Gastroesophageal sphincter (tissue), 4 donors: ENCODE data around the gene CLMP. TPM values are rescaled to one million over a fixed set of nuclear protein-coding genes. Genes with fewer than 3 reads are reported as not detected.
A peak's percentile ranks its signal among the peaks of the same experiment; 100 is the strongest.

Source experiments
- ATAC-seq: fragments of 150-250 bp; one replicate; pipeline ENCODE4 v1.9.1; 2016; ENCODE audit warnings: mild to moderate bottlenecking, moderate library complexity
- H3K27ac ChIP-seq, 4 donors: fragments of 200-600 bp; sonication (generic) in 3 of 4; 1 replicate in 3 of 4; 2 replicates in 1 of 4; pipeline ENCODE4 v1.5.1; 2016 to 2019
- H3K27me3 ChIP-seq: fragments of 200-600 bp; sonication (generic); one replicate; pipeline ENCODE4 v1.5.1; 2019
- H3K36me3 ChIP-seq, 2 donors: fragments of 200-600 bp; sonication (generic); one replicate each; pipeline ENCODE4 v1.5.1; 2019; ENCODE audit warnings: control low read depth in 1 of 2
- H3K4me1 ChIP-seq, 3 donors: fragments of 200-600 bp; sonication (generic); 1 replicate in 2 of 3; 2 replicates in 1 of 3; pipeline ENCODE4 v1.5.1; 2016 to 2019; ENCODE audit warnings: control low read depth in 2 of 3
- H3K4me3 ChIP-seq, 2 donors: fragments of 200-600 bp; sonication (generic); one replicate each; pipeline ENCODE4 v1.5.1; 2019; ENCODE audit warnings: mild to moderate bottlenecking in 1 of 2, moderate library complexity in 1 of 2
- H3K9me3 ChIP-seq, 3 donors: fragments of 200-600 bp; sonication (generic); one replicate each; pipeline ENCODE4 v1.5.1; 2017 to 2019; ENCODE audit warnings: control low read depth in 2 of 3
- CTCF ChIP-seq, 4 experiments: fragments of 200-600 bp in 2 of 4; fragments of 450-650 bp in 2 of 4; sonication (generic) in 1 of 4; IDR thresholded peaks; one replicate each; pipeline ENCODE4 v1.5.1; 2017 to 2019; ENCODE audit warnings: antibody characterized with exemption in 4 of 4, mild to moderate bottlenecking in 2 of 4, moderate library complexity in 2 of 4
- EP300 ChIP-seq: sonication (generic); formaldehyde crosslinking; IDR thresholded peaks from one replicate; pipeline ENCODE4 v1.6.1; 2017; ENCODE audit warnings: antibody characterized with exemption, mild to moderate bottlenecking
- POLR2A ChIP-seq, 2 donors: fragments of 450-650 bp; IDR thresholded peaks; one replicate each; pipeline ENCODE4 v1.6.1; 2017; ENCODE audit warnings: antibody characterized with exemption in 2 of 2, mild to moderate bottlenecking in 2 of 2, moderate library complexity in 1 of 2
- POLR2AphosphoS5 ChIP-seq: sonication (generic); formaldehyde crosslinking; IDR thresholded peaks from one replicate; pipeline ENCODE4 v1.6.1; 2017; ENCODE audit warnings: antibody characterized with exemption
- WGBS, 2 donors: methylation state at CpG; one replicate each; pipeline ENCODE4 v1.1.5; 2018; ENCODE audit warnings: low coverage in 1 of 2; 5-methylcytosine and 5-hydroxymethylcytosine counted together
- total RNA-seq, 4 donors: library from RNA; depleted of rRNA; stranded (reverse); fragments of >200 nt; gene quantifications; one replicate each; pipeline ENCODE4 v1.1.0, GENCODE V29; 2016

Gene CLMP
- total RNA-seq, 4 donors from 2014 or later = 89.1 to 274 (median 151) TPM

GRCh38 chr11:123056835-123057491, 138.1 kb downstream of the CLMP start:
- peaks cover 5 to 74% (median 38%) of the 10 kb centered on the region in 3 donors for H3K4me1 ChIP-seq
- H3K36me3 ChIP-seq = peaks cover 7 to 86% of the 10 kb centered on the region in 2 donors
- no peaks in the 10 kb centered on the region for H3K9me3 ChIP-seq
- H3K4me3 ChIP-seq = no peak overlapping the region
- H3K27me3 ChIP-seq = no peaks in the 10 kb centered on the region
- TF ChIP-seq POLR2AphosphoS5 (no peak), CTCF (IDR thresholded peaks at IDR 0.05) (no peak), EP300 (no peak), POLR2A (IDR thresholded peaks at IDR 0.05) (no peak)
- H3K27ac ChIP-seq = peak overlapping the region in 2 of 4 donors; percentile 7 to 29
- ATAC-seq = no peak
- 24 to 40% methylated on average over 3 of the region's 3 CpGs for WGBS, 2 donors

GRCh38 chr11:123055191-123055901, 139.7 kb downstream of the CLMP start:
- WGBS, 2 donors = 43 to 61% methylated on average over 5 to 6 of the region's 6 CpGs
- H3K36me3 ChIP-seq = peaks cover 7 to 77% of the 10 kb centered on the region in 2 donors
- peaks cover 5 to 65% (median 38%) of the 10 kb centered on the region in 3 donors for H3K4me1 ChIP-seq
- no peak for ATAC-seq
- H3K9me3 ChIP-seq = no peaks in the 10 kb centered on the region
- H3K27ac ChIP-seq = peak overlapping the region in 1 of 4 donors; percentile 28
- no peak for TF ChIP-seq POLR2A (IDR thresholded peaks at IDR 0.05)
- TF ChIP-seq POLR2AphosphoS5 = no peak
- H3K4me3 ChIP-seq = no peak overlapping the region
- H3K27me3 ChIP-seq = no peaks in the 10 kb centered on the region

- ATAC-seq = peak; percentile 83
- H3K4me3 ChIP-seq = no peak overlapping the region
- peaks cover 4 to 57% (median 32%) of the 10 kb centered on the region in 3 donors for H3K4me1 ChIP-seq
- peaks cover 7 to 69% of the 10 kb centered on the region in 2 donors for H3K36me3 ChIP-seq
- 5 to 28% methylated on average over 6 to 11 of the region's 11 CpGs for WGBS, 2 donors
- no peaks in the 10 kb centered on the region for H3K9me3 ChIP-seq
- peak in 3 of 4 experiments; percentile 72 to 77 (median 74) for TF ChIP-seq CTCF (IDR thresholded peaks at IDR 0.05)
- no peak for TF ChIP-seq EP300
- H3K27ac ChIP-seq = peak overlapping the region in 1 of 4 donors; percentile 28
- no peaks in the 10 kb centered on the region for H3K27me3 ChIP-seq
Measured at GRCh38 chr11:123054301-123055065, 140.6 kb downstream of the CLMP start.

GRCh38 chr11:123052901-123053721, 141.9 kb downstream of the CLMP start:
- TF ChIP-seq POLR2A (IDR thresholded peaks at IDR 0.05) (no peak), EP300 (no peak), CTCF (IDR thresholded peaks at IDR 0.05) (no peak), POLR2AphosphoS5 (no peak)
- WGBS, 2 donors = 80 to 90% methylated on average over 3 to 5 of the region's 5 CpGs
- Histone ChIP-seq H3K4me1 (peaks cover 0 to 43% (median 18%) of the 10 kb centered on the region in 3 donors), H3K27ac (no peak overlapping the region), H3K4me3 (no peak overlapping the region), H3K27me3 (no peaks in the 10 kb centered on the region), H3K36me3 (peaks cover 0 to 55% of the 10 kb centered on the region in 2 donors), H3K9me3 (no peaks in the 10 kb centered on the region)
- peak; percentile 15 for ATAC-seq
